Stimulated activated CD8-positive, alpha-beta memory T cell treated with anti-CD3 and anti-CD28 coated beads, Interleukin-12 subunit alpha, Interleukin-12 subunit beta, amount 100 ng/mL, for 24 hours (primary cell): ENCODE data around the gene SUN5.
"Not testable (repeated sequence)": the region's sequence is repeated elsewhere in the genome, so short reads cannot be mapped to it uniquely, and the experiment has no call there.

Experiments
- DNase-seq: peaks from one replicate; pipeline ENCODE4 v3.0.0-alpha.2; 2020; ENCODE audit errors: extremely low read depth

Gene SUN5

DNA sequence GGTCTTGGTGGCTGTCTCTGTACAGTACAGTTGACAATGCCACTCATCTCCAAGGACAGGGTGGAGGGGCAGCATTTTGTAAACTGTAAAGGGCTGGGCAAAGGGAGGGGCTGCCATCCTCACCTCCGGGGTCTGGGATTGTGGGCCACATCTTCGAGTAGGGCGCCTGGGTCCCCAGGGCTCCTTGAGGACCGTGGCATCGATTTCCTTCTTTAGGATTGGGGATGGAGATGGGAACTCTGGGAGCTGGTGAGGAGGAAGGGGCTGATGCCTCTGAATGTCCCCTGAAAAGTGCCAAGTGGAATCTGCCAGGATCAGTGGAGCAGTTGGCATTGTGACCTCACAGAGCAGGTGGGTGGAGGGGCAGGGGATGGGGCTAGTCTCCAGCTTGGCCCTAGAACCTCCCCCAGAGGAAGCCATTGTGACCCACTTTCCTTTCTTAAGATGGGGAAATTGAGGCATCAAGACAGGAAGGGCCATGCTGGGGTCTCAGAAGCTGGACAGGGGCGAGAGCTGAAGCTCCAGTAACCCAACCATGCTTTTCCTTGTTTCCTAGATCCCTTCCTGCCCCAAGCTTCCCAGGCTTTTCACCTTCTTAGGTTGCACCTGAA is at the start of gene SUN5:
Gene SUN5, minus strand, starts transcription at position 293 of the 611 bp plus-strand sequence. Its CDS starts 93 bp downstream, at position 200.
- no peak for DNase-seq

GRCh38 chr20:33053291-33054106 is 49.3 kb upstream of the SUN5 start, which contains the start of gene BPIFB3:
BPIFB3 (plus strand) TSS chr20:33053903; CDS start chr20:33055436, 1,533 bp downstream.
- DNase-seq = no peak

DNA sequence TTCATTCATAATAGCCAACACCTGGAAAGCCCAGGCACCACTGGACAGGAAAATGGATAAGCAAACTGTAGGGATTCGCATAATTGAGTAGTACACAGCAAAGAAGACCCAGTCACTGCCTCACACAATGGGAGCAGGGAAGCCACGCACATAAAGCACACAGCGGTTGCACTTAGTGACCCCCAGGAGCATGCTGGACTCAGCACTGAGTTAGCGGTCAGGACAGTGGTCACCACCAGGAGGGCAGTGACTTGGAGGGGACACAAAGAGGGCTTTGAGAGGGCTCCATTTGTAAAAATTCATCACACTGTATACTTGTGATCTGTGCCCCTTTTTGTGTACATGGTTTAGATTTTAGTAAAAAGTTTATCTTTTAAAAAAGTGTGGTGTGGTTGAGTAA is 47.1 kb upstream of the SUN5 start:
- no peak for DNase-seq

GRCh38 chr20:33046412-33046811 is 42.2 kb upstream of the SUN5 start:
- no peak for DNase-seq

- not testable (repeated sequence) for DNase-seq
Observed at GRCh38 chr20:33045129-33045721, 41.0 kb upstream of the SUN5 start.

- DNase-seq = no peak
Observed at GRCh38 chr20:33043731-33044181, 39.5 kb upstream of the SUN5 start.

DNA sequence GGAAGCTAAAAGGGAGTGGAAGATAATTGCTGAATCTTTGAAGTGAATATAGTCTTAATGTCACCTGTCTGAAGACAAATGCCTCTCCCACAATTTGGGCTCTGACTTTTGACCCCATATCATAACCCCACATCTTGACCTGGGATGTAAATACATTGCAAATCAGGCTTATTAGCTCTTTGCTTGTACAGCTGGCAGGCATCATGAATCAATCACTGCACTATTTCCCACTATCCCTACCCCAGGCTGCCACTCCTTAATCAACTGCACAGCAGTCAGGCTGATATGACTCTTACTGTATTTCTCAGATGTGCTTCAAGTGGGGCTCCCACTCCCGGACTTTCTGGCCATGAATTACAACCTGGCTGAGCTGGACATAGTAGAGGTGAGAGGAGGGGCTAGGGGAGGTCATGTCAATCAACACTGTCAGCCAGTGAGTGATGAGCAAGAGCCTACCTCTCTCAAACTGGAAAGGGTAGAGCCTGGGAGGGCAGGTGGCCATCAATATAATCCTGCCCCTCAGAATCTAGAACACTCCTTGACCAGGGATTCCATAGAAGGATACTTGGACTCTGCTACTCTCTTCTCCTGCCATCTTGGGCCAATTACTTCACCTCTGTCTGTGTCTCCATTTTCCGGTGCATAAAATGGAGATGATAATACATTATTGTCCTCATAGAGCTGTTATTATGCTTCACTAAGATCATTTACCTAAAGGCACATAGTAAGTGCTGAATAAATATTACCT is 38.9 kb upstream of the SUN5 start:
- no peak for DNase-seq

GRCh38 chr20:33042430-33042829 is 38.2 kb upstream of the SUN5 start:
- DNase-seq = no peak

DNA sequence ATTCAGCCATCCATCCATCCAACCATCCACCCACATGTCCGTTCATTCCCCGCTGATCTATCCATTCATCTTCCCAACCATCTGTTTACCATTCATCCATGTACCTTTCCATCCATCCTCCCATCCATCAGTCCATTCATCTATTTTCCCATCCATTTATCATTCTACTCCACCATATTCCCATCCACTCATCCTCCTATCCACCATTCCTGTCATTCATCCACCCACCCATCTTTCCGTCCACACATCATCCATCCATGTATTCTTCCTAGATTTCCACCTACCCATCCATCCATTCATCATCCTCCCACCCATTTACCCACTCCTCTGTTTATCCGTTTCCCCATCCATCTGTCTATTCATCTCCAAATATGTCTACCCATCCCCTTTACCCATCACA is 34.0 kb upstream of the SUN5 start:
- no peak for DNase-seq

- no peak for DNase-seq
Observed at GRCh38 chr20:33037456-33037855, 33.2 kb upstream of the SUN5 start.

DNA sequence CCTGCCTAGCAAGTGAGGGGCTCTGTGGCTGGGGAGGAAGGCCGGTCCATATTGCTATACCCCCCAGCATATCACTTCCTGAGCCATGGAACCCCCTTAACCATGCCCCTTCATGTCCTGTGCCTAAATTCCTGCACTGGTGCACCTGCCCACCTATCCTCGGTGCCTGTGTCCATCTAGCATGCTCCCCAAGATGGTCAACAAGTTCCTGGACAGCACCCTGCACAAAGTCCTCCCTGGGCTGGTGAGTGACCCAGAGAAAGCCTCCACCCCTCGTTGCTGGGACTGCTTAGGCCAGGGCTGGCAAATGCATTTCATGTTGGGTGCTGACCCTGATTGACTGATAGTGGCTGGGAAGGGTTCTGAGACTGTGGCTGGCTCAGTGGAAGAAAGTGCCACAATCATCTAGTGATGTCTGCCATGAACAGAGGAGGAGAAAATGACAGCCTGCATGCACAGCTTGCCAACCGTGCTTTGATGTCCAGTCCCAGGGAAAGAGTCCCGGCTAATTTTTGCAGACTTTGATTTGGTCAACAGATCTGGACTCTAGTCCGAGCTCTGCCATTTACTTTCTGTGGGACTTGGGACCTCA is 30.8 kb upstream of the SUN5 start:
- DNase-seq = no peak

GRCh38 chr20:33034115-33034514 is 29.9 kb upstream of the SUN5 start:
- DNase-seq = no peak

GRCh38 chr20:33033381-33033780 is 29.1 kb upstream of the SUN5 start:
- DNase-seq = no peak

- DNase-seq = no peak
Observed at GRCh38 chr20:33032555-33032954, 28.3 kb upstream of the SUN5 start.

DNA sequence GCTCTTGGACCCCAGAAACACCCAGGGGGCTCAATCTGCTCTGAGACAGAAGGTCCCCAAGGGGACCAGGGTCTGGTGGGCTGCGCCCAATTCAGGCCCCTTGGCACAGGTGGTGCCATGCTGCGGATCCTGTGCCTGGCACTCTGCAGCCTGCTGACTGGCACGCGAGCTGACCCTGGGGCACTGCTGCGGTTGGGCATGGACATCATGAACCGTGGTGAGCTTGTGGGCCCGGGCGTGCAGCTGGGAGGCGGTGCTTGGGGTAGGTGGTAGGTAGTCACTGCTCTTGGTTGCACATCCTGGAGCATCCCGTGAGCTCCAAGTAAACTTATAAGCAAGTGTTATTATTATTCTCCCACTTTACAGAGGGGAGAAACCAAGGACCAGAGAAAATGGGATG is 27.3 kb upstream of the SUN5 start, which contains the start of gene BPIFB6:
Gene BPIFB6, plus strand, starts transcription at position 118 of the 400 bp plus-strand sequence. Its CDS starts 0 bp downstream, at position 118.
- no peak for DNase-seq

DNA sequence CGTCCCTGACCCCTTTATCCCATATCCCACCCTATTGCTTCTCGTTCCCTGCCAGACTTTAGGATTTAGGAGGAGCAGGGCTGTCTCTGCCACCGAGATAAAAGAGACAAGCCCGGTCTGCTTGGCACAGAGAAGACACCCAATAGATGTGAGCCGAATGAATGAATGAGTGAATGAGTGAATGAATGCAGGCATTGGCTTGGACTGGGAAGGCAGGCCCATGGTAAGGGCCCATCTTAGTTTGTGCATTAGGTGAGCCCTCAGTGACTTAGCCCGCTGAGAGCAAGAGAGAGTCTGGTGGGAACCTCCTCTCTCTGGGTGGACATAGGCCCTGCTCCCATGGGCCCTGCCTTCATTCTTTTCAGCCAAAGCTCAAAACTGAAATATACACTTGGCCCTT is 26.3 kb upstream of the SUN5 start:
- DNase-seq = no peak

- no peak for DNase-seq
Observed at GRCh38 chr20:33030076-33030475, 25.8 kb upstream of the SUN5 start.

DNA sequence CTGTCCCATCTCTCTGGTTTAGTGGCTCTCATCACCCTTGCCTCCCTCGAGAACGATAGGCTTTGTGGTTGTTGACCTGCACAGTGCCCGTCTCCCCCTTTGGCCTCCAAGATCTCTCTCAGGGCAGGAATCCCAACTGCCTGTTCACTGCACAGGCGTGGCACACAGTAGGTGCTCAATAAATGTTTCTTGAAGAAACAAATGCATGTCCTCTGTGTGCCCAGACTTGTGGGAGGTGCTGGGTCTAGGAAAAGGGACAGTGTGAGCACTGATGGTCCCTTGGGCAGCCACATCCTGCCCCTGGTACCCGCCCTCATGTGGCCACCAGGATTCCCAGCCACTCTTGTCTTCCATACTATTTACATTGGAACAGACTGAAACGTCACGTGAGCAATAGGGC is 24.6 kb upstream of the SUN5 start:
- DNase-seq = no peak

GRCh38 chr20:33027769-33028751 is 23.8 kb upstream of the SUN5 start:
- DNase-seq = no peak
